Measurements from ENCODE around the gene PNPLA7. TPM values are rescaled to one million over a fixed set of nuclear protein-coding genes. Genes with fewer than 3 reads are reported as not detected.
A peak's percentile ranks its signal among the peaks of the same experiment; 100 is the strongest.
"Not testable (repeated sequence)": the region's sequence is repeated elsewhere in the genome, so short reads cannot be mapped to it uniquely, and the experiment has no call there.

Gene PNPLA7
- 2.3 TPM for total RNA-seq

GRCh38 chr9:137550231-137550621, at the start of gene PNPLA7:
PNPLA7 (minus strand) TSS chr9:137550402; CDS start chr9:137550197, 205 bp downstream.
- Histone ChIP-seq H3K4me3 (ENCODE audit: low read length) (peak within 1 kb of the TSS; percentile 52), H3K9me3 (ENCODE audit: low read depth, low read length) (no peaks in the 10 kb centered on the region), H3K4me1 (ENCODE audit: insufficient read depth, low read length) (peaks cover 22% of the 10 kb centered on the region), H3K27me3 (ENCODE audit: insufficient read depth, low read length) (no peaks in the 10 kb centered on the region)

- Histone ChIP-seq H3K27me3 (ENCODE audit: insufficient read depth, low read length) (no peaks in the 10 kb centered on the region), H3K4me1 (ENCODE audit: insufficient read depth, low read length) (peaks cover 15% of the 10 kb centered on the region), H3K4me3 (ENCODE audit: low read length) (no peak overlapping the region), H3K9me3 (ENCODE audit: low read depth, low read length) (no peaks in the 10 kb centered on the region)
These were observed 48.7 kb upstream of the PNPLA7 start for GRCh38 chr9:137598943-137599342.

- H3K27me3 ChIP-seq (ENCODE audit: insufficient read depth, low read length); H3K9me3 ChIP-seq (ENCODE audit: low read depth, low read length); H3K4me3 ChIP-seq (ENCODE audit: low read length): not testable (repeated sequence)
- peaks cover 12% of the 10 kb centered on the region for H3K4me1 ChIP-seq (ENCODE audit: insufficient read depth, low read length)
These were observed 46.4 kb upstream of the PNPLA7 start for GRCh38 chr9:137596577-137596976.

GRCh38 chr9:137593176-137593575, 43.0 kb upstream of the PNPLA7 start:
- Histone ChIP-seq H3K4me3 (ENCODE audit: low read length) (no peak overlapping the region), H3K9me3 (ENCODE audit: low read depth, low read length) (no peaks in the 10 kb centered on the region), H3K4me1 (ENCODE audit: insufficient read depth, low read length) (peaks cover 29% of the 10 kb centered on the region), H3K27me3 (ENCODE audit: insufficient read depth, low read length) (no peaks in the 10 kb centered on the region)

- Histone ChIP-seq H3K4me3 (ENCODE audit: low read length) (no peak overlapping the region), H3K27me3 (ENCODE audit: insufficient read depth, low read length) (no peaks in the 10 kb centered on the region), H3K4me1 (ENCODE audit: insufficient read depth, low read length) (peaks cover 29% of the 10 kb centered on the region), H3K9me3 (ENCODE audit: low read depth, low read length) (no peaks in the 10 kb centered on the region)
These were observed 42.6 kb upstream of the PNPLA7 start for GRCh38 chr9:137592767-137593166.

- Histone ChIP-seq H3K27me3 (ENCODE audit: insufficient read depth, low read length) (no peaks in the 10 kb centered on the region), H3K9me3 (ENCODE audit: low read depth, low read length) (no peaks in the 10 kb centered on the region), H3K4me3 (ENCODE audit: low read length) (peak within 1 kb of the TSS; percentile 56), H3K4me1 (ENCODE audit: insufficient read depth, low read length) (peaks cover 29% of the 10 kb centered on the region)
These were observed 40.5 kb upstream of the PNPLA7 start, which contains the start of gene ZMYND19 for GRCh38 chr9:137590469-137591383. ZMYND19 (minus strand) TSS chr9:137590512; CDS start chr9:137590263, 249 bp downstream.

GRCh38 chr9:137590123-137590468, 39.9 kb upstream of the PNPLA7 start:
- Histone ChIP-seq H3K4me1 (ENCODE audit: insufficient read depth, low read length) (peaks cover 29% of the 10 kb centered on the region), H3K4me3 (ENCODE audit: low read length) (peak overlapping the region; percentile 37), H3K9me3 (ENCODE audit: low read depth, low read length) (no peaks in the 10 kb centered on the region), H3K27me3 (ENCODE audit: insufficient read depth, low read length) (no peaks in the 10 kb centered on the region)

GRCh38 chr9:137589441-137590122, 39.4 kb upstream of the PNPLA7 start:
- Histone ChIP-seq H3K4me3 (ENCODE audit: low read length) (peak overlapping the region; percentile 37), H3K9me3 (ENCODE audit: low read depth, low read length) (no peaks in the 10 kb centered on the region), H3K27me3 (ENCODE audit: insufficient read depth, low read length) (no peaks in the 10 kb centered on the region), H3K4me1 (ENCODE audit: insufficient read depth, low read length) (peaks cover 29% of the 10 kb centered on the region)

- no peaks in the 10 kb centered on the region for H3K27me3 ChIP-seq (ENCODE audit: insufficient read depth, low read length)
- no peaks in the 10 kb centered on the region for H3K9me3 ChIP-seq (ENCODE audit: low read depth, low read length)
- H3K4me1 ChIP-seq (ENCODE audit: insufficient read depth, low read length), result peaks cover 29% of the 10 kb centered on the region
- H3K4me3 ChIP-seq (ENCODE audit: low read length), result no peak overlapping the region
These were observed 38.7 kb upstream of the PNPLA7 start for GRCh38 chr9:137588891-137589290.

- Histone ChIP-seq H3K4me3 (ENCODE audit: low read length) (no peak overlapping the region), H3K27me3 (ENCODE audit: insufficient read depth, low read length) (no peaks in the 10 kb centered on the region), H3K4me1 (ENCODE audit: insufficient read depth, low read length) (peaks cover 29% of the 10 kb centered on the region), H3K9me3 (ENCODE audit: low read depth, low read length) (no peaks in the 10 kb centered on the region)
These were observed 38.1 kb upstream of the PNPLA7 start for GRCh38 chr9:137588311-137588710.

- Histone ChIP-seq H3K9me3 (ENCODE audit: low read depth, low read length) (no peaks in the 10 kb centered on the region), H3K4me1 (ENCODE audit: insufficient read depth, low read length) (peaks cover 18% of the 10 kb centered on the region), H3K4me3 (ENCODE audit: low read length) (no peak overlapping the region), H3K27me3 (ENCODE audit: insufficient read depth, low read length) (no peaks in the 10 kb centered on the region)
These were observed 36.7 kb upstream of the PNPLA7 start for GRCh38 chr9:137586854-137587253.

GRCh38 chr9:137583957-137584356, 33.8 kb upstream of the PNPLA7 start:
- no peaks in the 10 kb centered on the region for H3K9me3 ChIP-seq (ENCODE audit: low read depth, low read length)
- no peaks in the 10 kb centered on the region for H3K27me3 ChIP-seq (ENCODE audit: insufficient read depth, low read length)
- H3K4me3 ChIP-seq (ENCODE audit: low read length), result no peak overlapping the region
- H3K4me1 ChIP-seq (ENCODE audit: insufficient read depth, low read length), result peaks cover 6% of the 10 kb centered on the region

- Histone ChIP-seq H3K27me3 (ENCODE audit: insufficient read depth, low read length) (no peaks in the 10 kb centered on the region), H3K9me3 (ENCODE audit: low read depth, low read length) (no peaks in the 10 kb centered on the region), H3K4me3 (ENCODE audit: low read length) (no peak overlapping the region), H3K4me1 (ENCODE audit: insufficient read depth, low read length) (peaks cover 6% of the 10 kb centered on the region)
These were observed 33.1 kb upstream of the PNPLA7 start for GRCh38 chr9:137583347-137583746.

GRCh38 chr9:137582286-137582860, 32.2 kb upstream of the PNPLA7 start:
- Histone ChIP-seq H3K9me3 (ENCODE audit: low read depth, low read length) (no peaks in the 10 kb centered on the region), H3K27me3 (ENCODE audit: insufficient read depth, low read length) (no peaks in the 10 kb centered on the region), H3K4me3 (ENCODE audit: low read length) (no peak overlapping the region), H3K4me1 (ENCODE audit: insufficient read depth, low read length) (peaks cover 15% of the 10 kb centered on the region)

Data from mononuclear cell (primary cell).